ENCODE measurements around the gene ERF. TPM values are rescaled to one million over a fixed set of nuclear protein-coding genes. Genes with fewer than 3 reads are reported as not detected.

Gene ERF
- polyA plus RNA-seq, 1 of the 3 experiments (the other 2 are of a cell fraction), result 89.6 TPM

GRCh38 chr19:42268142-42268703 lies 13.3 kb upstream of the ERF start:
- H3K4me3 ChIP-seq (ENCODE audit: low read depth in 2 of 2, low read length in 1 of 2), result peak overlapping the region; percentile 74 to 88
- no peaks in the 10 kb centered on the region for H3K27me3 ChIP-seq (ENCODE audit: insufficient read depth)
- peak overlapping the region; percentile 84 for H3K4me2 ChIP-seq
- CTCF ChIA-PET, result no interaction called here
- TF ChIP-seq, protein P1, sequence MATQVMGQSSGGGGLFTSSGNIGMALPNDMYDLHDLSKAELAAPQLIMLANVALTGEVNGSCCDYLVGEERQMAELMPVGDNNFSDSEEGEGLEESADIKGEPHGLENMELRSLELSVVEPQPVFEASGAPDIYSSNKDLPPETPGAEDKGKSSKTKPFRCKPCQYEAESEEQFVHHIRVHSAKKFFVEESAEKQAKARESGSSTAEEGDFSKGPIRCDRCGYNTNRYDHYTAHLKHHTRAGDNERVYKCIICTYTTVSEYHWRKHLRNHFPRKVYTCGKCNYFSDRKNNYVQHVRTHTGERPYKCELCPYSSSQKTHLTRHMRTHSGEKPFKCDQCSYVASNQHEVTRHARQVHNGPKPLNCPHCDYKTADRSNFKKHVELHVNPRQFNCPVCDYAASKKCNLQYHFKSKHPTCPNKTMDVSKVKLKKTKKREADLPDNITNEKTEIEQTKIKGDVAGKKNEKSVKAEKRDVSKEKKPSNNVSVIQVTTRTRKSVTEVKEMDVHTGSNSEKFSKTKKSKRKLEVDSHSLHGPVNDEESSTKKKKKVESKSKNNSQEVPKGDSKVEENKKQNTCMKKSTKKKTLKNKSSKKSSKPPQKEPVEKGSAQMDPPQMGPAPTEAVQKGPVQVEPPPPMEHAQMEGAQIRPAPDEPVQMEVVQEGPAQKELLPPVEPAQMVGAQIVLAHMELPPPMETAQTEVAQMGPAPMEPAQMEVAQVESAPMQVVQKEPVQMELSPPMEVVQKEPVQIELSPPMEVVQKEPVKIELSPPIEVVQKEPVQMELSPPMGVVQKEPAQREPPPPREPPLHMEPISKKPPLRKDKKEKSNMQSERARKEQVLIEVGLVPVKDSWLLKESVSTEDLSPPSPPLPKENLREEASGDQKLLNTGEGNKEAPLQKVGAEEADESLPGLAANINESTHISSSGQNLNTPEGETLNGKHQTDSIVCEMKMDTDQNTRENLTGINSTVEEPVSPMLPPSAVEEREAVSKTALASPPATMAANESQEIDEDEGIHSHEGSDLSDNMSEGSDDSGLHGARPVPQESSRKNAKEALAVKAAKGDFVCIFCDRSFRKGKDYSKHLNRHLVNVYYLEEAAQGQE (IDR thresholded peaks at IDR 0.05; ENCODE audit: low read depth, low read length), result 0 out of 2 replicates have a peak, but pooled peaks have one; percentile 10
- TF ChIP-seq RCOR1 (IDR thresholded peaks at IDR 0.05; ENCODE audit: low read length) (peak; percentile 44; the same call in 1 of the 2 replicates), FOSL2 (IDR thresholded peaks at IDR 0.05; ENCODE audit: borderline replicate concordance, low read depth) (no peak; the same call in 1 of the 2 replicates), TAF1 (IDR thresholded peaks at IDR 0.05; ENCODE audit: borderline replicate concordance, low read depth, low read length) (peak; percentile 46; the same call in 1 of the 2 replicates), CHD2 (IDR thresholded peaks at IDR 0.05; ENCODE audit: low read length, partially characterized antibody) (peak; percentile 98), MXI1 (IDR thresholded peaks at IDR 0.05; ENCODE audit: low read depth, low read length) (peak; percentile 75), IRF3 (IDR thresholded peaks at IDR 0.05; ENCODE audit: low read depth, low read length) (no peak), POLR2AphosphoS5 (IDR thresholded peaks at IDR 0.05; ENCODE audit: low read depth, low read length) (no peak), FOXM1 (IDR thresholded peaks at IDR 0.05; ENCODE audit: low read depth) (no peak), FOXJ3 (CRISPR knock-in tag; IDR thresholded peaks at IDR 0.05) (0 out of 2 replicates have a peak, but pooled peaks have one; percentile 34), MAX (IDR thresholded peaks at IDR 0.05; ENCODE audit: low read depth) (peak; percentile 88), JUND (IDR thresholded peaks at IDR 0.05) (peak; percentile 33; the same call in 1 of the 2 replicates), RFX5 (IDR thresholded peaks at IDR 0.05; ENCODE audit: low read length) (peak; percentile 93), EP300 (IDR thresholded peaks at IDR 0.05; ENCODE audit: borderline replicate concordance in 1 of 2, low read depth in 1 of 2, low read length in 1 of 2) (peak; percentile 47 to 90; a peak in 2 of 4 replicates), SMC3 (IDR thresholded peaks at IDR 0.05; ENCODE audit: low read depth, low read length) (peak; percentile 17; the same call in 1 of the 2 replicates)
- TF ChIP-seq, protein P2, sequence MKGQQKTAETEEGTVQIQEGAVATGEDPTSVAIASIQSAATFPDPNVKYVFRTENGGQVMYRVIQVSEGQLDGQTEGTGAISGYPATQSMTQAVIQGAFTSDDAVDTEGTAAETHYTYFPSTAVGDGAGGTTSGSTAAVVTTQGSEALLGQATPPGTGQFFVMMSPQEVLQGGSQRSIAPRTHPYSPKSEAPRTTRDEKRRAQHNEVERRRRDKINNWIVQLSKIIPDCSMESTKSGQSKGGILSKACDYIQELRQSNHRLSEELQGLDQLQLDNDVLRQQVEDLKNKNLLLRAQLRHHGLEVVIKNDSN (IDR thresholded peaks at IDR 0.05; ENCODE audit: borderline replicate concordance, low read depth), result peak; percentile 42; the same call in 1 of the 2 replicates
- peak; percentile 89 for DNase-seq
- H3K9ac ChIP-seq, result peak overlapping the region; percentile 99
- H3K9me2 ChIP-seq, result no peaks in the 10 kb centered on the region
- POLR2A ChIA-PET, result no interaction called here
- no peaks in the 10 kb centered on the region for H4K20me1 ChIP-seq (ENCODE audit: insufficient read depth)
- H3F3A ChIP-seq (replicated peaks; ENCODE audit: insufficient read depth), result peaks cover 8% of the 10 kb centered on the region
- peaks cover 0 to 15% of the 10 kb centered on the region in 2 experiments for H3K36me3 ChIP-seq (replicated peaks in 1 of 2; ENCODE audit: control insufficient read depth in 1 of 2, insufficient read depth in 2 of 2, low read length in 1 of 2)
- under 1% methylated on average over 25 of the region's 46 CpGs for whole genome bisulfite sequencing (ENCODE audit: low lambda C conversion rate)
- peaks cover 13 to 29% of the 10 kb centered on the region in 2 experiments; a peak in 3 of 4 replicates for H3K4me1 ChIP-seq (ENCODE audit: control insufficient read depth in 1 of 2, insufficient read depth in 2 of 2, low read depth in 1 of 2, low read length in 1 of 2)
- peaks cover 39% of the 10 kb centered on the region for H3K79me2 ChIP-seq (ENCODE audit: insufficient read depth)
- H3K9me3 ChIP-seq, result no peaks in the 10 kb centered on the region
- H2AFZ ChIP-seq (ENCODE audit: low read depth), result peak overlapping the region; percentile 80
- peak overlapping the region; percentile 98 to 99 for H3K27ac ChIP-seq (ENCODE audit: low read depth in 2 of 2, low read length in 1 of 2)

Measured in SK-N-SH (cell line).